Stimulated activated CD4-positive, alpha-beta T cell treated with anti-CD3 and anti-CD28 coated beads, Interleukin-1b, Interleukin-23, amount 100 ng/mL, for 4 hours (primary cell): ENCODE results near the gene KCNE1.
"Not testable (repeated sequence)": the region's sequence is repeated elsewhere in the genome, so short reads cannot be mapped to it uniquely, and the experiment has no call there.

Experiments
- DNase-seq, 2 donors: peaks; one replicate each; pipeline ENCODE4 v3.0.0-alpha.2; 2020; ENCODE audit warnings: low read depth in 2 of 2

The KCNE1 gene

DNA sequence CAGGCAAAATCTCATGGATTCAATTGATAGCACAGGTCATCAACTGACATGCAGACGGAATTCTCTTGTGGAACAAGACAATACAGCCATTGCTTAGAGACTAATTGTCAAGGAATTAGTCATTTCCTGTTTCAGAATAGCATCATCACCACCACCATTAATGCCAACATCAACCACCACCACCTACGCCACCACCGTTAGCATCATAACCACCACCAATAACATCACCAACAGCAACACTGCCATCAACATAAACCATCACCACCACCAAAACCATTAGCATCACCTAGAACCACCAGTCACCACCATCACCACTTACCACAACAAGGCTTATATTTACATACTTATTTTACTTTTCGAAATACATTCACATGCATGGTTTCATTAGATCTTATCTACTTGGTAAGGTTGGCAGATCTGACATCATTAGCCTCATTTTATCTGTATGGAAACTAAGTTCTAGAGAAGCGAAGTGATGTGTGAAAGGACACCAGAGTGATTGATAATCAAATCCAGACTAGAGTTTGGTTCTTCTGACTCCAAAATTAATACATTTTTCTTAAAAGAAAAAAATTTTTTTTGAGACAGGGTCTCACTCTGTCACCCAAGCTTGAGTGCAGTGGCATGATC lies 94.4 kb downstream of the KCNE1 start:
- not testable (repeated sequence) for DNase-seq

DNA sequence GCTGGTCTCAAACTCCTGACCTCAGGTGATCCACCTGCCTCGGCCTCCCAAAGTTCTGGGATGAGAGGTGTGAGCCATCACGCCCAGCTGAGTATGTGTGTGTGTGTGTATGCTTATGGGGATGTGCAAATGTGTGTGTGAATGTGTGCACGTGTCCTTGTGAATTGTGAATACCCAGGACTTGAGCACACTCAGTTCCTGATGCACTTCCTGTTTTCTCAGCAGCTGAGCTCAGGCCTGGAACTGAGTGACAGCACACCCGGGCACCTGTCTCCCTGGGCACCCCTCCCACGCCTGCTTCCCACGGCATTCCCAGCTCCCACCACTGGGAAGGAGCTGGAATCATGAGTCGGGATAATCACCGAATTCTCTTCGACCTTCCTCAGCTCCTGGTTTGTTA lies 104.7 kb downstream of the KCNE1 start:
- not testable (repeated sequence) for DNase-seq

DNA sequence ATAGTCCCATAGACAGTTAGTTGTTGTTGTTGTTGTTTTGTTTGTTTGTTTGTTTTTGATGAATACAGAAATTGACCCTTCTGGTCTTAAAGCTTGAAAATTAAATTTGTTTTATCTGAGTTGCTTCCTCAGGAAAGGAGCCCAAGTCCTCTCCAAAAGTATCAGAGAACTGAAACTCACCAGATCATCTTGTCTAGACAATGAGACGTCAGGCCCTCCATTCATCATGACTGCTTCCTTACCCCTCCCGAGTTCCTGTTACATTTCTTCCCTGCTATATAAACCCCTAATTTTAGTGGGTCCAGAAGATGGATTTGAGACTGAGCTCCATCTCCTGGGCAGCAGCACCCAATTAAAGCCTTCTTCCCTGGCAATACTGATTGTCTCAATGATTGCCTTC lies 105.3 kb downstream of the KCNE1 start:
- DNase-seq = not testable (repeated sequence)

DNA sequence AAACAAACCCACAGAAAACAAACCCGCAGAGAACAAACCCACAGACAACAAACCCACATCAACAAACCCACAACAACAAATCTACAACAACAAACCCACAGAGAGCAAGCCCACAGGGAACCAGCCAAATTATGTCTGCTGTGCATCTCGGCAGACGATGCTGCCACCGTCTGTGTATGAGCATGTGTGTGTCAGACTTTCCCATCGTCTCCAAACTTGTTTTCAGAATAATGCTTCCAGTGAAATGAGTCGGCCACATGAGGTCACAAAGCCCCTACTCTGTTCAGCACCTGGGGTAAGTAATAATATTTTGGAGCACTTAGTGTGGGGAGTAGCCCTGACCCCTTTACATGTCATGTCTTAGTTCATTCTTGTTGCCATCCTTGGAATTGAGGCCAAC lies 105.9 kb downstream of the KCNE1 start:
- not testable (repeated sequence) for DNase-seq

DNA sequence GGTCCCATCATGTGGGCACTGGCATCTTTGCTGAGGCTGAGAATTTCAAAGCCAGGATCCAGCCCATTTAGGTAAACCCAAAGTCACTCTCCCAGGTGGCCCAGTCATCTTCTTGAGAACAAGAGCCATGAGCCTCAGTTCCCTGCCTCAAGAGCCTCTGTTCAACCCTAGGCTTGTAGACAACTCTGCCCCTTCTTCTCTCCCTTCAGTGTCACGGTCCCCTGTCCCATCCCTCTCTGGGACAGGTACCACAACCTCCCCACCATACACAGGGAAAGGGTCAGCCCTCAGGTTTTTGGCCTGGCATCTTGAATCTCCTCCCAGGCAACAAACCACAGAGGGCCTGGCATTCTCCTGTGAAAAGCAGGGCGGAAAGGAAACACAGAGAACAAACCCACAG lies 106.3 kb downstream of the KCNE1 start:
- DNase-seq = not testable (repeated sequence)

DNA sequence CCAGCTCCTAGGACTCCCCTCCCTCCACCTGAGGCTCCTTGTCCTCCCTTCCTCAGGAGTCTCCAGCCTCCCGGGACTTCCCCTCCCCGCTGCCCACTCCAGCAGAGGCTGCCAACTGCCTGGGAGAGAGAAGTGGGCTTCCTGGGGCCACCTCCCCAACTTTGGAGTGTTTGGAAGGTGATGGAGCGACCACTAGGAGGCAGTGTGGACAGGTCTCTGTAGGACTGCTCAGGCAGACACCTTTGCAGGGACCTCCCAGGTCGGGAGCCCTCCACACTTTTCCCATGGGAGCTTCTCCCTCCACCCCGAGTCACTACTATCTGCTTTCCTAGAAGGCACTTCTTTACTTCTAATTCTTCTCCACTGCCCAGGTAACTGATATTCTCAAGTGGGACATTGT lies 107.3 kb downstream of the KCNE1 start:
- not testable (repeated sequence) for DNase-seq

DNA sequence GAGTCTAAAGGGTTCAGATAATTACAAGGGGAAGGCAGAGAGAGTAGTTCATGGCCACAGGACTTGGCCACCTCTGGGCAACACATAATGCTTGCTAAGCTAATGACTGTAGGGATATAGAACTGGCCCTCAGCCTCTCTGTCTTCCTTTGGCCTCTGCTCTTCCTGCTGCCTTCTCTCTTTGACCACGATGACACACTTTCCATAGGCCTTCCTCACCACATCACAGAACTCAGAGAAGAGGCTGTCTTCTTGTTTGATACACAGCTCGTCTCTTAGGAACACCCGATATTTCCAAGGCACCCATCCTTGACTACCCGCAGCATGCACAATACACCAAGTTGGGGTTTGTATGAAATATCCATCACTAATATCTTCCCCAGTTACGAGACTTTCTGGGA lies 111.5 kb downstream of the KCNE1 start:
- DNase-seq = not testable (repeated sequence)
